ENCODE measurements around the gene DHRSX. TPM values are rescaled to one million over a fixed set of nuclear protein-coding genes. Genes with fewer than 3 reads are reported as not detected.
A peak's percentile ranks its signal among the peaks of the same experiment; 100 is the strongest.

Gene DHRSX
- total and polyA plus RNA-seq, 2 of the 8 experiments (the other 6 are each of a cell fraction or from before 2014, with no cell fraction given) = 35.1 to 43.4 TPM

GRCh38 chrX:2548711-2549423 lies 48.1 kb upstream of the DHRSX start:
- 37% methylated on average over 11 of the region's 11 CpGs; no CpG with 5 or more reads in 1 of the 2 experiments for WGBS, 2 experiments (ENCODE audit: extremely low coverage in 1 of 2, insufficient coverage in 1 of 2, insufficient read length in 1 of 2, insufficient replicate concordance in 2 of 2, low coverage in 1 of 2, low lambda C conversion rate in 2 of 2, missing lambda C conversion rate in 1 of 2)
- Histone ChIP-seq H3K9ac (replicated peaks in 1 of 4; ENCODE audit: extremely low read depth in 1 of 4, low read depth in 3 of 4, low read length in 3 of 4) (peak overlapping the region in 1 of 4 experiments; percentile 44; a peak in 1 of 7 replicates), H2BK15ac (ENCODE audit: low read length) (no peak overlapping the region), H2AFZ (ENCODE audit: low read length) (no peak overlapping the region), H4K91ac (replicated peaks; ENCODE audit: insufficient read length, low read length) (peak overlapping the region; percentile 59), H3K27me3 (replicated peaks in 1 of 4; ENCODE audit: control insufficient read depth in 3 of 4, extremely low read depth in 1 of 4, insufficient read depth in 3 of 4, low read length in 3 of 4) (no peaks in the 10 kb centered on the region), H2BK120ac (replicated peaks; ENCODE audit: low read depth, low read length) (peak overlapping the region; percentile 48), H3K4me1 (replicated peaks in 1 of 4; ENCODE audit: control insufficient read depth in 3 of 4, insufficient read depth in 4 of 4, low read length in 3 of 4) (peaks cover 5 to 21% (median 14%) of the 10 kb centered on the region in 4 experiments; a peak in 6 of 7 replicates), H3K36me3 (ENCODE audit: control insufficient read depth in 2 of 4, insufficient read depth in 4 of 4, low read length in 3 of 4) (0 out of 8 replicates have a peak, but pooled peaks cover 0 to 4% (median 0%) of the 10 kb centered on the region in 4 experiments), H3K56ac (replicated peaks; ENCODE audit: insufficient read length, low read depth, low read length) (peak overlapping the region; percentile 12), H3K27ac (ENCODE audit: low read depth, low read length) (peak overlapping the region; percentile 71), H4K8ac (ENCODE audit: extremely low read depth, insufficient read depth, low read length) (no peak overlapping the region), H3K79me1 (ENCODE audit: low read depth, low read length) (no peaks in the 10 kb centered on the region), H3K18ac (ENCODE audit: extremely low read depth, low read length) (peak overlapping the region; percentile 86), H3K23ac (ENCODE audit: insufficient read length) (no peak overlapping the region), H2AK5ac (ENCODE audit: low read depth, low read length) (peak overlapping the region; percentile 44; the same call in 1 of the 2 replicates), H3K23me2 (ENCODE audit: low read depth, low read length) (no peaks in the 10 kb centered on the region), H4K5ac (ENCODE audit: insufficient read length, low read depth, low read length) (peak overlapping the region; percentile 74), H3K4me3 (ENCODE audit: extremely low read depth in 1 of 4, insufficient read depth in 2 of 4, low read depth in 3 of 4, low read length in 4 of 4) (peak overlapping the region in 1 of 4 experiments; percentile 6; a peak in 2 of 8 replicates), H3K14ac (ENCODE audit: insufficient read length) (no peak overlapping the region), H3K4me2 (ENCODE audit: insufficient read depth in 1 of 2, low read depth in 2 of 2, low read length in 2 of 2) (peak overlapping the region; percentile 48 to 50), H3K4ac (replicated peaks; ENCODE audit: insufficient read length, low read depth, low read length) (peak overlapping the region; percentile 30), H3K9me3 (ENCODE audit: insufficient read depth in 2 of 2, low read depth in 1 of 2, low read length in 1 of 2) (peaks cover 11 to 16% of the 10 kb centered on the region in 2 experiments), H4K20me1 (replicated peaks in 1 of 2; ENCODE audit: control insufficient read depth in 1 of 2, insufficient read depth in 2 of 2, low read length in 2 of 2) (no peaks in the 10 kb centered on the region), H2BK20ac (ENCODE audit: low read length) (peak overlapping the region; percentile 69), H2BK12ac (ENCODE audit: low read depth, low read length) (peak overlapping the region; percentile 72), H2BK5ac (ENCODE audit: low read depth, low read length) (peak overlapping the region; percentile 79; the same call in 1 of the 2 replicates), H3K79me2 (ENCODE audit: control insufficient read depth in 1 of 2, insufficient read depth in 2 of 2, low read length in 2 of 2) (no peaks in the 10 kb centered on the region)
- DNase-seq (ENCODE audit: low read depth in 1 of 2, low spot score in 2 of 2) (peak in 1 of 2 experiments; percentile 53), FAIRE-seq (peak; percentile 78)
- ChIA-PET CTCF (ENCODE audit: partially characterized antibody) (no interaction called here), POLR2A (ENCODE audit: partially characterized antibody) (no interaction called here)
